GM21576 (cell line): ENCODE data around the gene ALK.

Experiments
- ATAC-seq: cut with Tn5 transposase; IDR thresholded peaks from one replicate; pipeline ENCODE4 v1.9.1; 2021; ENCODE audit warnings: mild to moderate bottlenecking, moderate library complexity; ENCODE audit not compliant: unreplicated experiment

The ALK gene

GRCh38 chr2:29921560-29921915 lies at the start of gene ALK:
Gene ALK (minus strand): TSS chr2:29921586. CDS start chr2:29920659, 927 bp downstream.
- no peak for ATAC-seq

- no peak for ATAC-seq
Observed at GRCh38 chr2:29966266-29966665, 44.9 kb upstream of the ALK start.

DNA sequence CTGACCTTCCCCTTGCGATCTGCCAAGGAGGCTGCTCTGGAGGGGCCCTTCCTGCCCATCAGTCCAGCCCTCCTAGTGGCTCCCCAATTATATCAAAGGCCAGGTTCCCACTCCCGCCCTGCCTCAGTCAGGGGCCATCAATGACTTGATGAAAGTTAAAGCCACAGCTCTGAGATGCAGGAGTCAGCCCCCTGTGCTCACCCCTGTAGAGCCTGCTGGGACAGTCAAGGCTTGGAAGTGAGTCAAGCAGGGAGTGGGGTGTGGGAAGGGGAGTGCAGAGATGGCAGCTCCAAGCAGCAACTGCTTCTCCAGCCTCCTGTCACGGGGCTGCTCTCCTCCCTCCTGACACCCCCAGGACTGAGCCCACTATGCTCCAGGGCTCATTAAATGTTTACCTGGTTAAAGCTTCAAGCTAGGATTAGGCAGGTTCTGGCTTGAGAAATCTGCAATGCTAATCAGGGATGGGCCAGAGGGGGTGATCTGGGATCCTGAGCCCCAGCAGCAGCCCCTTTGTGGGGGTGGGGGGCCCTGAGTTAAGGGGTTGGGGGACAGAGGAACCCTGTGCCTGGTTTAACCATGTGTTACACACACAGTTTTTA lies 42.7 kb upstream of the ALK start:
- no peak for ATAC-seq

DNA sequence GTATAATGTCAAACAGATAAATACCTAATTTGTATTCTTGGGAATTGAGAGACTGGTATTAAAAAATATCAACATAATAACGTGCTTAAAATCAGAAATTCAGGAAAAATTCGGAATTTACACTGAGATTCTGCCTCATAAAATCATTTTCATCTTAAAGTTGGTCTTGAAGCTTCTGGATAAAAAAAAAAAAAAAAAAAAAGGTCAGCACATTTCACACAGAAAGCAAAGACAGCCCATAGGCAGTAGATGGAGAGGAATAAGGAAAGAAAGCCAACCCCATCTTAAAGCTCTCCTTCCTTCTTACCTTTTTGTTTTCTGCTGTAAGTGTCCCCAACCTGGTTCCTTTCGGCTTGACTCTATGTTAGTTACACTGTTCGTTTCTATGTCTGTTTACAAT lies 41.5 kb upstream of the ALK start:
- no peak for ATAC-seq

DNA sequence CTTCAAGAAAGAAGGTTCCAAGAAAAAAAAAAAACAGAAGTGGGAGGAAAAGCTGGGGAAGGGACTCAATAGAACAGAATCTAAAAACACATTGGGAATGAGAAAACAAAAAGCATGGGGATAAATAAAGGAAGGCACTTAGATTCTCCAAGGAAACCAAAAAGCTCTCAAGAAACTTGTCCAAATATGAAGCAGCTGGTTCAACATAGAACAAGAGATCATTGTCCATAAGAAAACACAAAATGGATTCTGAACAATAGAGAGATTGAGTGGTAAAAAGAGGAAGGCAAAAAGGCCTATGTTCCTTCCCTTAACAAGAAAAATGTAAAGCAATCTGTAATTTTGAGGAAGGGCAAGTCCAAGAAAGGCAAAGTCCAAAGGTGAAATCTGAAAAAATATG lies 32.9 kb upstream of the ALK start:
- ATAC-seq = no peak

DNA sequence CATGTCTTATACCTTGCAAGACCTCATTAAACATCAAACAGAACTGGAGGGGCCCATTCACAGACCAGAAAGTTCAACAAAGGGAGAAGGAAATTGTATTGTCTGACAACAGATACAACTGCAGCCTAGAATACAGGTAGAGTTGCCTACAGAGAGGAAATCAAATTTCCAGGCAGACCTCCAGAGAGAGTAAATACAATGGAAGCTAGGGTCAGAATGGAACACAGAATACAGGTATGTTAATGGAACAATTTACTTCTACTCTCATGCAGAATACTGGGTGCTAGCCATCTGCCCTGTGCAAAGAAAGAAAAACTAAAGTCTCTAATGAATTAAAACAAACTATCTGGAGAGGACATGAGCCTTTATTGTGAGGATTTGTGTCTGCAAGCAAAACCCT lies 31.6 kb upstream of the ALK start:
- no peak for ATAC-seq

DNA sequence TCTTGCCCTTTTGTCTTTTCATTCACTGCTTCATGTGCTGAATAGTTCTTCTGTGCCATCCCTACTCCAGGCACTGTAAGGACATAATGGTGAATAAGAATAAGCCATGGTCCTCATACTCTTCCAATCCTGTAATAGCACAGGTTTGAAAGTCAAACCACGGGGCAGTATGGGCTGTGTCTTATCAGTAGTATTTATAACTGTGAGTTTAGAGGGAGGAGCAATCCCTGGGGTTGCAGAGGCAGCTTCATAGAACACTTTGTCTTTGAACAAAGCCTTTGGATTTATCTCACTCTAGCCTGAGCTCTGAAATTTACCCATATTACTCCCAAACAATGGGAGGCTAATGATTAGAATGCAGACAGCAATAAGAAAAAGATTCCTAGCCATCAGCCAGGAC lies 30.2 kb upstream of the ALK start:
- no peak for ATAC-seq

- ATAC-seq = no peak
Observed at GRCh38 chr2:29950481-29950880, 29.1 kb upstream of the ALK start.

- no peak for ATAC-seq
Observed at GRCh38 chr2:29949042-29949441, 27.7 kb upstream of the ALK start.

GRCh38 chr2:29946505-29946904 lies 25.1 kb upstream of the ALK start:
- ATAC-seq = no peak

- no peak for ATAC-seq
Observed at GRCh38 chr2:29942711-29943110, 21.3 kb upstream of the ALK start.

DNA sequence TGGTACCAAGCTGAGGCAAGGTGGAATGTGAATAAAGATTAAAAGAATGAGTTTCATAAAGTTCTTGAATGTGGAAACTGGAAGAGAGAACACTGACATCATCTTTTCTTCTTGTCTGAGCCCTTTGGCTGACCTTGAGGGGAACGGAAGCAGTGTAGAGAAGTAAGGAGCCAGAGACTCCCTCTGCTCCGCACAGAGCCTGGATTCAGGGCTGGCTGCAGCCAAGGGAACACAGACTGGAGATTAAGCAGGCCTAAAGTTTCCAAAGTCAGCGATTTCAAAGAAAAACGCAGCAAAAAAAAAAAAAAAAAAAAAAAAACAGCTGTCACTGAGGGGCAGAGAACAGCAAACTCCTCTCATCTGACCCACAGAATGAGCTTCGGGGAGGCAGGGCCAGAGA lies 19.3 kb upstream of the ALK start:
- no peak for ATAC-seq

- ATAC-seq = no peak
Observed at GRCh38 chr2:29936020-29936419, 14.6 kb upstream of the ALK start.

- ATAC-seq = no peak
Observed at GRCh38 chr2:29931818-29932217, 10.4 kb upstream of the ALK start.

- peak; percentile 68 for ATAC-seq
Observed at GRCh38 chr2:29923110-29923721, 1.8 kb upstream of the ALK start.

DNA sequence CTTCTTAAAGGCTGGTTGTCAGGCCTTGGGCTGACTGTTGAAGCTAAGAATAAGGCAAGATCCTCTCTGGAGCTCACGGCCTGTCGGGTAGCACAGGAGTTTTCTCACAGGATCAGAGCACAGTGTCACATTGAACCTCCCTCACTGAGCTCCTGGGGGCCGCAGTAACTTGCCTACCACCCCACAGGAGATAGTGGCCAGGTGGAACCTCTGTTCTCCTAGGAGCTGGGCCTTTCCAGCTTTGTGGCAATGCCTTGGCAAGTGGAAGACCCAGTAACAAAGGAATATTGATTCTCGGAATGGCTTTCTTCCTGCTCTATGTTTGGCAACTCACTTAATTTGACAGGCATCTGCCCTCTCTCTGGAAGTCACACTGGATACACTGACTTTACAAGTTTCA lies 1.2 kb upstream of the ALK start:
- no peak for ATAC-seq

DNA sequence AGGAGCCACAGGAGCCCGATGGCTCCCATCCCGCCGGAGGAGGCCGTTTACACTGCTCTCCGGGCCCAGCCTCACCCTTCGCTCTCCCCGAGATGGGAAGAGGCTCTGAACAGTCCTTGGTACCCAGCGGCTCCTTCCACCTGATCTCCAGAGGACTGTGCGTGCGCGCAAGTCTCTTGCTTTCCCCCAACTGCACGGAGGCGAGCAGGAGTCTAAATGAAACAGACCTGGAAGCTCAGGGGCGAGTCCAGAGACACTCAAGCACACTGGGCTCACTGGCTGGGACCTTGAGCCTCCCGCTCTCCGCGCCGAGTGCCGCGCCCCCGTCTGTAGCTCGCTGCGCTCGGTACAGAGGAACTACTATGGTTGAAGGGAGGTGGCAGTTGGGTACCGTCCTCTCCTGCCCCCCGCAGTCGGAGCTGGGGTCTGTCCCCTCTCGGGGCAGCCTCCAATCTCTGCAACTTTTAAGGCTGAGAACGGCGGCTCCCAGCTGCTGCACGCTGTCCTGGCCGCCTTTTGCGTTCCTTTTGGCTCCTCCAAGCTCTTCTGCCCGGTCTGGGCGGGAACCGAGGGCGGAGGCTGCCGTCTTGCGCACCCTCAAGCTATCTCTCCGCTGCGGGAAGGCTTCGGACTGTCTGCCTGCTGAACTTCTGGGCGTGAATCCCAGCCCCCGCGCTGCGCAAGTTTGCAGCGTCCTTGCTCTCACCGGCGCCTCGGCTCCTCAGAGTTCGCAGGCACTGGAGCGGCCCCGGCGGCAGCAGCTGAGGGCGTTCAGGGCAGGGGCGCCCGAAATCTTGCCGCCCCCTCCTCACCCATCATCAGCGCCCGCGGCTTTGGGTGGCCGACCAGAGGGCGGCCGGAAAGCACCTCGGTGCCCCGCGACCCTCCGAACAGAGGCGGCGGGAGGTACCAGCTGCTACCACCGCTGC lies 491 bp downstream of the ALK start:
- ATAC-seq = no peak

DNA sequence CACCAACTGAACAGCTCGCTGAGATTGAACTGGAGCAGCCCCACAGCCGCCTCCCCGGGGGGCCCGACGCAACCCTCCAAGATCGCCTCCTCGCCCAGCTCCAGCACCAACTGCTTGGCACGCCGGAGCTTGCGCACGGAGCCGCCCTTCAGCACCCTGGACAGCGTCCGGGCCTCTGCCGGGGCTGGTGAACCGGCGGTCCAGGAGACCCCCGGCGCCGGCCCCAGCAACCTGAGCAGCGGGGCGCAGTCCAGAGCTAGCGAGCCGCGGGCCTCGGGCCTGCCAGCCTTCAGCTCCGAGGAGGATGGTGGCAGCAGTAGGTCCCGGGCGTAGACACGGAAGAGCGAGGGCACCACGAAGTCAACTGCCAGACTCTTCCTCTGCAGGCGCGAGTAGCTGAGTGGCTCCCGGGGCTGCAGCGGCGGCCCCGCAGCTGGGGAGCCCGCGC lies 1.2 kb downstream of the ALK start:
- no peak for ATAC-seq

DNA sequence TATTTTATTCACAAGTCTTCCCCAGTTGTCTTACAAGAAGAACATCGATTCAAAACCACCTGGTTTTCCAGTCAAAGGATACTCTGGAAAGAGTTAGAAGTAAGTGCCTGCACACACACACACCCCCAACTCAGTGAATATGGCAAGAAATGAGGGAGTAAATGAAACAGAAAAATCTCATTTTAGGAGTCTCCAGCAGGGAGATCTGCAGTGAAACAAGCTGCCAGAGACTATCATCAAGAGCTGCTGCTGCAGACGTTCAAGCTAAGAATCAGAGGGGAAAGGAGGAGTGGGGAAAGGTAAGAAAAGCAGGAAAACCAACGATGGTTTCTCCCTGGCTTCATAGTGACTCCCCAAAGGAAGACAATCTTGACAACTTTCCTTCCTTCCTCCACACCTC lies 2.4 kb downstream of the ALK start:
- no peak for ATAC-seq

- no peak for ATAC-seq
Observed at GRCh38 chr2:29917781-29918180, 3.6 kb downstream of the ALK start.

GRCh38 chr2:29916571-29916970 lies 4.8 kb downstream of the ALK start:
- ATAC-seq = no peak

- ATAC-seq = no peak
Observed at GRCh38 chr2:29910960-29911359, 10.4 kb downstream of the ALK start.
